GM12875 (cell line): Measurements from ENCODE around the gene IRGQ.

ENCODE experiments used
- H3K4me3 ChIP-seq: one replicate; pipeline ENCODE4 v1.5.1; 2011; ENCODE audit warnings: low read depth, low read length, control low read depth
- TF ChIP-seq, protein P1 (sequence below): IDR thresholded peaks from 2 replicates; pipeline ENCODE4 v1.5.1; 2011; ENCODE audit warnings: low read depth, mild to moderate bottlenecking, control low read depth, inconsistent platforms, low read length, moderate library complexity, borderline replicate concordance; ENCODE audit not compliant: insufficient read depth

Gene IRGQ

GRCh38 chr19:43595605-43595998 lies 332 bp downstream of the IRGQ start:
- H3K4me3 ChIP-seq, result peak overlapping the region; percentile 61

GRCh38 chr19:43594710-43595604 lies 977 bp downstream of the IRGQ start:
- peak overlapping the region; percentile 61 for H3K4me3 ChIP-seq
- TF ChIP-seq, protein P1, sequence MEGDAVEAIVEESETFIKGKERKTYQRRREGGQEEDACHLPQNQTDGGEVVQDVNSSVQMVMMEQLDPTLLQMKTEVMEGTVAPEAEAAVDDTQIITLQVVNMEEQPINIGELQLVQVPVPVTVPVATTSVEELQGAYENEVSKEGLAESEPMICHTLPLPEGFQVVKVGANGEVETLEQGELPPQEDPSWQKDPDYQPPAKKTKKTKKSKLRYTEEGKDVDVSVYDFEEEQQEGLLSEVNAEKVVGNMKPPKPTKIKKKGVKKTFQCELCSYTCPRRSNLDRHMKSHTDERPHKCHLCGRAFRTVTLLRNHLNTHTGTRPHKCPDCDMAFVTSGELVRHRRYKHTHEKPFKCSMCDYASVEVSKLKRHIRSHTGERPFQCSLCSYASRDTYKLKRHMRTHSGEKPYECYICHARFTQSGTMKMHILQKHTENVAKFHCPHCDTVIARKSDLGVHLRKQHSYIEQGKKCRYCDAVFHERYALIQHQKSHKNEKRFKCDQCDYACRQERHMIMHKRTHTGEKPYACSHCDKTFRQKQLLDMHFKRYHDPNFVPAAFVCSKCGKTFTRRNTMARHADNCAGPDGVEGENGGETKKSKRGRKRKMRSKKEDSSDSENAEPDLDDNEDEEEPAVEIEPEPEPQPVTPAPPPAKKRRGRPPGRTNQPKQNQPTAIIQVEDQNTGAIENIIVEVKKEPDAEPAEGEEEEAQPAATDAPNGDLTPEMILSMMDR, result peak; percentile 97

More at GRCh38 chr19:43595605-43595998, 332 bp downstream of the IRGQ start:
- TF ChIP-seq, protein P1, result no peak

- TF ChIP-seq, protein P1, result no peak
- peak overlapping the region; percentile 61 for H3K4me3 ChIP-seq
Observed at GRCh38 chr19:43594081-43594697, 1.7 kb downstream of the IRGQ start.

- TF ChIP-seq, protein P1, result no peak
- H3K4me3 ChIP-seq, result no peak overlapping the region
Observed at GRCh38 chr19:43592800-43593350, 3.1 kb downstream of the IRGQ start.

- TF ChIP-seq, protein P1, result no peak
- H3K4me3 ChIP-seq, result no peak overlapping the region
Observed at GRCh38 chr19:43591904-43592772, 3.8 kb downstream of the IRGQ start.

- TF ChIP-seq, protein P1, result no peak
- no peak overlapping the region for H3K4me3 ChIP-seq
Observed at GRCh38 chr19:43589678-43590077, 6.3 kb downstream of the IRGQ start.
